ENCODE measurements around the gene INPP5A.

INPP5A gene

GRCh38 chr10:132656283-132657126 is 118.9 kb downstream of the INPP5A start:
- Histone ChIP-seq H3K27ac (no peak overlapping the region), H3K36me3 (no peaks in the 10 kb centered on the region), H3K9me3 (ENCODE audit: severe bottlenecking) (no peaks in the 10 kb centered on the region), H3K27me3 (ENCODE audit: insufficient read depth, low read depth, severe bottlenecking) (no peaks in the 10 kb centered on the region), H3K4me3 (ENCODE audit: low read depth, low read length) (no peak overlapping the region)
- no peak for DNase-seq
- no peak for TF ChIP-seq CTCF (IDR thresholded peaks at IDR 0.05; ENCODE audit: low read depth, low read length)

- Histone ChIP-seq H3K4me3 (ENCODE audit: low read depth, low read length) (no peak overlapping the region), H3K9me3 (ENCODE audit: severe bottlenecking) (no peaks in the 10 kb centered on the region), H3K27ac (no peak overlapping the region), H3K36me3 (no peaks in the 10 kb centered on the region), H3K27me3 (ENCODE audit: insufficient read depth, low read depth, severe bottlenecking) (no peaks in the 10 kb centered on the region)
- no peak for TF ChIP-seq CTCF (IDR thresholded peaks at IDR 0.05; ENCODE audit: low read depth, low read length)
- no peak for DNase-seq
Measured at GRCh38 chr10:132657127-132657706, 119.6 kb downstream of the INPP5A start.

GRCh38 chr10:132657748-132658147 is 120.2 kb downstream of the INPP5A start:
- Histone ChIP-seq H3K36me3 (no peaks in the 10 kb centered on the region), H3K27me3 (ENCODE audit: insufficient read depth, low read depth, severe bottlenecking) (no peaks in the 10 kb centered on the region), H3K4me3 (ENCODE audit: low read depth, low read length) (no peak overlapping the region), H3K27ac (no peak overlapping the region), H3K9me3 (ENCODE audit: severe bottlenecking) (no peaks in the 10 kb centered on the region)
- no peak for TF ChIP-seq CTCF (IDR thresholded peaks at IDR 0.05; ENCODE audit: low read depth, low read length)
- no peak for DNase-seq

- TF ChIP-seq CTCF (IDR thresholded peaks at IDR 0.05; ENCODE audit: low read depth, low read length), result no peak
- no peak for DNase-seq
- Histone ChIP-seq H3K4me3 (ENCODE audit: low read depth, low read length) (no peak overlapping the region), H3K27me3 (ENCODE audit: insufficient read depth, low read depth, severe bottlenecking) (no peaks in the 10 kb centered on the region), H3K36me3 (no peaks in the 10 kb centered on the region), H3K27ac (no peak overlapping the region), H3K9me3 (ENCODE audit: severe bottlenecking) (no peaks in the 10 kb centered on the region)
Measured at GRCh38 chr10:132658546-132659205, 121.1 kb downstream of the INPP5A start.

- Histone ChIP-seq H3K9me3 (ENCODE audit: severe bottlenecking) (no peaks in the 10 kb centered on the region), H3K4me3 (ENCODE audit: low read depth, low read length) (no peak overlapping the region), H3K36me3 (no peaks in the 10 kb centered on the region), H3K27me3 (ENCODE audit: insufficient read depth, low read depth, severe bottlenecking) (no peaks in the 10 kb centered on the region), H3K27ac (no peak overlapping the region)
- no peak for TF ChIP-seq CTCF (IDR thresholded peaks at IDR 0.05; ENCODE audit: low read depth, low read length)
- DNase-seq, result no peak
Measured at GRCh38 chr10:132659206-132660091, 121.9 kb downstream of the INPP5A start.

Measured in WERI-Rb-1 (cell line).